Fibroblast of pulmonary artery (primary cell): Measurements from ENCODE around the gene TTYH1.
A peak's percentile ranks its signal among the peaks of the same experiment; 100 is the strongest.

Source experiments
- DNase-seq: peaks from one replicate; pipeline ENCODE4 v3.0.0-alpha.2; 2010; ENCODE audit warnings: low read depth
- H3K4me3 ChIP-seq: replicated peaks from 2 replicates; pipeline ENCODE4 v1.5.1; 2011; ENCODE audit warnings: low read depth, mild to moderate bottlenecking, control low read depth, low read length, moderate library complexity
- TF ChIP-seq, protein P1 (sequence below): IDR thresholded peaks from 2 replicates; pipeline ENCODE4 v1.5.1; 2011; ENCODE audit warnings: mild to moderate bottlenecking, control low read depth, low read length, inconsistent platforms; ENCODE audit errors: missing control alignments

Gene TTYH1

GRCh38 chr19:54414156-54414555, 1.1 kb upstream of the TTYH1 start:
- TF ChIP-seq, protein P1, sequence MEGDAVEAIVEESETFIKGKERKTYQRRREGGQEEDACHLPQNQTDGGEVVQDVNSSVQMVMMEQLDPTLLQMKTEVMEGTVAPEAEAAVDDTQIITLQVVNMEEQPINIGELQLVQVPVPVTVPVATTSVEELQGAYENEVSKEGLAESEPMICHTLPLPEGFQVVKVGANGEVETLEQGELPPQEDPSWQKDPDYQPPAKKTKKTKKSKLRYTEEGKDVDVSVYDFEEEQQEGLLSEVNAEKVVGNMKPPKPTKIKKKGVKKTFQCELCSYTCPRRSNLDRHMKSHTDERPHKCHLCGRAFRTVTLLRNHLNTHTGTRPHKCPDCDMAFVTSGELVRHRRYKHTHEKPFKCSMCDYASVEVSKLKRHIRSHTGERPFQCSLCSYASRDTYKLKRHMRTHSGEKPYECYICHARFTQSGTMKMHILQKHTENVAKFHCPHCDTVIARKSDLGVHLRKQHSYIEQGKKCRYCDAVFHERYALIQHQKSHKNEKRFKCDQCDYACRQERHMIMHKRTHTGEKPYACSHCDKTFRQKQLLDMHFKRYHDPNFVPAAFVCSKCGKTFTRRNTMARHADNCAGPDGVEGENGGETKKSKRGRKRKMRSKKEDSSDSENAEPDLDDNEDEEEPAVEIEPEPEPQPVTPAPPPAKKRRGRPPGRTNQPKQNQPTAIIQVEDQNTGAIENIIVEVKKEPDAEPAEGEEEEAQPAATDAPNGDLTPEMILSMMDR: no peak
- no peak overlapping the region for H3K4me3 ChIP-seq
- DNase-seq: no peak

DNA sequence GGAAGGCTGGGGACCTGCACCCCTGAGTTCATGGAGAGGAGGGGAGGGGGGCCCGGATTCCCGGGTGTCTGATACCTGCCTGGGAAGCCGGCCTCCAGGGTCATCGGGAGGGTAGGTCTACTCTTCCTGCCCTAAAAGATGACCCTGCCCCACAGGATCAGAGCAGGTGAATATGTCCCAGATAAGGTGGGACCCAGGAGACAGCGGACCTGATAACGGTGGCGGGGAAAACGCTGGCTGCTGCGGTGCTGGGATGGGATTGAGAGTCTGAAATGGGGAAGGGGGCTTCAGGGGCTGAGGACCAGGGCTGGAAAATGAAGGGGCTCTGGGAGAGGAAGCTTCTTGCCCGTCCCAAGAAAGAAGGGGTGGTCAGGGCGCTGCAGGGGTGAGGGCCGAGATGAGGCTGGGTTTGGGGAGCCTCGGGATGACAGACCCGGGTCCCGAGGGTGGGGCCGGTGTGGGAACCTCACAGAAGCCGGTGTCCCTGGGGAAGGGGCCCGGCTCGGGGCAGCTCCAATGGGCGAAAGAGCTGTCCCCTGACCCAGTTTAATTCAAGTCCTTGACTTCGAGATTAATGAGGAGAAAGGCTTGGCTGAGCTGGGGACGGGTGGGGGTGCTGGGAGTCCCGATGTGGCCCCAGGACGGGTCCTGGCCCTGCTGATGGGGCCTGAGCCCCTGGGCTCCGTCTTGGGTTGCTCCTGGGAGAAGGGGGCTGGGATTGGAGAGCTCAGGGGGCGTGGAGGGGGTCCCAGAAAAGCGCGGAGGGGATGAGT, 823 bp downstream of the TTYH1 start:
- TF ChIP-seq, protein P1: no peak
- no peak for DNase-seq
- H3K4me3 ChIP-seq: no peak overlapping the region

- TF ChIP-seq, protein P1: no peak
- no peak for DNase-seq
- H3K4me3 ChIP-seq: no peak overlapping the region
Observed at GRCh38 chr19:54416695-54417491, 1.6 kb downstream of the TTYH1 start.

DNA sequence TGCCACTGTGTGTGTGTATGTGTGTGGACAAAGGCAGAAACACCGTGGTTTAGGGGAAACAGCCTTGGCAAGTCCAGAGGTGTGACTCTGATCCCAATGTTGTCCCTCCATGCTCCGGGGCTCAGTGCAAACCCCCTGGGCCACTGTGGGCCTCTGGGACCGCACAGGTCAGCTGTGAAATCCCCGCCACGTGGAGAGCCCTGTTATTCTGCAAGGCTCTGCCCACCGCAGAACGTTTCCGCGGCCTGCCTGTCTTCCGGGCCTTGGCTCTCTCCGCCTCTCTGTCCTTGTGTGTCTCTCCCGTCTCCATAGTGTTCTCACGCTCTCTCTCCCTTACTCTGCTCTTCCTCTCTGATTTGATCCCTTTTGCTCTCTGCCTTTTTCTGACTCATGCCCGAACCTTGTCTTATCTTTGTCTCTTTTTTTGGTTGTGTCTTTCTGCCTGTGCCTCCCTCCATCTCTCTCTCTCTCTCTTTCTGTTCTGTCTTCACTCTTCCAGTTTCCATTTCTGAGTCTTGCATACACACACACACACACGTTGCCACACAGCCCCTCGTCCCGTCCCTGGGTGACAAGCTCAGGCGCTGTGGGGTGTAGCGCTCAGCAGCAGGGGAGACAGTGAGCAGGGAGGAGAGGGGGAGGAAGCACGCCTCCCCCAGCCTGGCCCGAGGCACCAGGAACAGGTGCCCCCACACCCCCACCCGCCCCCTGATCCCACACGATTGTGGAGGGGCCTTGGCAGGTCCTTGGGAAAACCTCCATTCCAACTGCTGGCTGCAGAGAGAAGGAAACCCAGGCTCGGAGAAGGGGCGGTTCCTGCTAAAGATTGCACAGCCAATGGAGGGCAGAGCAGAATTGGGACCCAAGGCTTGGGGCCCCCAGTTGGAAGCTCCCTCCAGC, 3.0 kb downstream of the TTYH1 start:
- DNase-seq: peak; percentile 61
- TF ChIP-seq, protein P1: no peak
- H3K4me3 ChIP-seq: no peak overlapping the region

DNA sequence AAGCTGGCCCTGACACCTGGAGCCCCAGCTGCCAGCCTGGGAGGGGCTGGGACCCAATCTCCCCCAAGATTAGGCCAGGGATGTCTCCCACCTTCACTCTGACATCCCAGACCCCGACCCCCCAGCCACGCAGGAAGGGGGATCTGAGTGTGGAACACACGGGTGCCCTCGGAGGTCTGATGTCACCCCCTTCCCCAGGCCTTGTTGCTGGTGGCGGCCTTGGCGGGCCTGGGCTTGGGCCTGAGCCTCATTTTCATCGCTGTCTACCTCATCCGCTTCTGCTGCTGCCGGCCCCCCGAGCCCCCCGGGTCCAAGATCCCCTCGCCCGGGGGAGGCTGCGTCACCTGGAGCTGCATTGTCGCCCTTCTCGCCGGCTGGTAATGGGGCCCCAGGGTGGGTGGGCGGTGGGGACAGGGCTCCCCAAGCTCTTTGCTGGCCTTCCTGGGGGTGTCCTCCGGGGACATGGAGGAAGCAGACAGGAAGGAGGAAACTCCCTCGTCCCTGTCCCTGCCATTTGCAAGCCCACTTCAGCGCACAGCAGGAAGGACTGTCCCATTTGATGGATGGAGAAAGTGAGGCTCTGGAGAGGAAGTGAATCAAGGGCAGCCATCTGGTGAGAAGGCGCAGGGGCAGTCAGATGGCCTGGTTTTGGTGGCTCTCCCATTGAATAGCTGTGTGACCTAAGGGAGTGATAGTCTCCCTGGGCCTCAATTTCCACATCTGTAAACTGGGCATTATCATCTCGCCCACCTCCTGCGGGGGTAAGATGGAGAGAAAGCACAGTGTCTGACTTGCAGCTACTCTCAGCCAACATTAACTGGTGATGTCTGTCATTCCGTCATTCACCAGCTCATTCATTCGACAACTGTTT, 3.9 kb downstream of the TTYH1 start:
- TF ChIP-seq, protein P1: no peak
- no peak for DNase-seq
- no peak overlapping the region for H3K4me3 ChIP-seq

GRCh38 chr19:54420068-54420382, 4.8 kb downstream of the TTYH1 start:
- no peak for DNase-seq
- no peak overlapping the region for H3K4me3 ChIP-seq
- TF ChIP-seq, protein P1: no peak
